ENCODE results near the gene OR51B5. TPM values are rescaled to one million over a fixed set of nuclear protein-coding genes. Genes with fewer than 3 reads are reported as not detected.

Gene OR51B5
- total RNA-seq, 2 donors from 2014 or later: 0.93 to 1.8 TPM

DNA sequence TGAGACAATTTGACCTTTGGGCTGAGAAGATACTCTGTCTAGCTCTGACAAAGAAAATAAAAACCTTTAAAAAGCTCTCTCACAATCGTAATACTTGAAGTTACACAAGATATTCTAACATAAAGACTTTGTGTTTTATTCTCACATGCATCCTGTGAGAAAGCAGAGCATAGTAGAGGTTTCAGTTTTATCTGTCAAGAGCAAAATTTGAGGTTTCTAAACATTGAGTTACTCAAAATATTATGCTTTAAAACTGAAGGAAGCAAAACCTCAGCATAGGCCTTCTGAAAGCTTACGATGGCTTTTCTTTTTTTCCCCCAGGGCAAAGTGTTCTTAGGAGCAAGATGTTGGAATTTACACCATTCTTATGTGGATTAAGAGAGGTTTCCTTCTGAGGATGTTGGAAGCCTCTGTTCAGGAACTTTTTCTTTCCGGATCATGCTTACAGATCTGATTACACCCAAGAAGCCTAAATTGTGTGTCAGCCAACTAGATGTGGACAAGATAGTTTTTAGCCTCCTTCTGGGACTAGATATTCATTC, 25.2 kb upstream of the OR51B5 start:
- Histone ChIP-seq H3K9me3 (ENCODE audit: control insufficient read depth, low read length) (peaks cover 15% of the 10 kb centered on the region), H3K27ac (ENCODE audit: low read depth, low read length) (no peak overlapping the region), H3K9ac (ENCODE audit: extremely low read depth, low read length, poor library complexity, severe bottlenecking) (no peak overlapping the region), H3K4me1 (ENCODE audit: control insufficient read depth, insufficient read depth, low read length) (peaks cover 6% of the 10 kb centered on the region), H3K4me3 (ENCODE audit: low read length) (no peak overlapping the region), H3K36me3 (ENCODE audit: control insufficient read depth, insufficient read depth, low read length) (no peaks in the 10 kb centered on the region), H3K27me3 (ENCODE audit: control insufficient read depth, insufficient read depth, low read length, poor library complexity, severe bottlenecking) (no peaks in the 10 kb centered on the region)
- H3K4me1 Mint-ChIP-seq: peaks cover 16% of the 10 kb centered on the region
- H3K9me3 Mint-ChIP-seq: peaks cover 11% of the 10 kb centered on the region
- H3K27me3 Mint-ChIP-seq (ENCODE audit: insufficient read depth): no peaks in the 10 kb centered on the region
- H3K27ac Mint-ChIP-seq: no peak overlapping the region
- H3K36me3 Mint-ChIP-seq (ENCODE audit: low read depth): peaks cover 9% of the 10 kb centered on the region
- WGBS, 2 experiments (ENCODE audit: insufficient coverage in 1 of 2, insufficient read length in 1 of 2): 61 to 80% methylated on average over 1 to 3 of the region's 3 CpGs
- DNase-seq: no peak
- TF ChIP-seq, protein P1, sequence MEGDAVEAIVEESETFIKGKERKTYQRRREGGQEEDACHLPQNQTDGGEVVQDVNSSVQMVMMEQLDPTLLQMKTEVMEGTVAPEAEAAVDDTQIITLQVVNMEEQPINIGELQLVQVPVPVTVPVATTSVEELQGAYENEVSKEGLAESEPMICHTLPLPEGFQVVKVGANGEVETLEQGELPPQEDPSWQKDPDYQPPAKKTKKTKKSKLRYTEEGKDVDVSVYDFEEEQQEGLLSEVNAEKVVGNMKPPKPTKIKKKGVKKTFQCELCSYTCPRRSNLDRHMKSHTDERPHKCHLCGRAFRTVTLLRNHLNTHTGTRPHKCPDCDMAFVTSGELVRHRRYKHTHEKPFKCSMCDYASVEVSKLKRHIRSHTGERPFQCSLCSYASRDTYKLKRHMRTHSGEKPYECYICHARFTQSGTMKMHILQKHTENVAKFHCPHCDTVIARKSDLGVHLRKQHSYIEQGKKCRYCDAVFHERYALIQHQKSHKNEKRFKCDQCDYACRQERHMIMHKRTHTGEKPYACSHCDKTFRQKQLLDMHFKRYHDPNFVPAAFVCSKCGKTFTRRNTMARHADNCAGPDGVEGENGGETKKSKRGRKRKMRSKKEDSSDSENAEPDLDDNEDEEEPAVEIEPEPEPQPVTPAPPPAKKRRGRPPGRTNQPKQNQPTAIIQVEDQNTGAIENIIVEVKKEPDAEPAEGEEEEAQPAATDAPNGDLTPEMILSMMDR (conservative IDR thresholded peaks at IDR 0.05): no peak
- H3K4me3 Mint-ChIP-seq: no peak overlapping the region

DNA sequence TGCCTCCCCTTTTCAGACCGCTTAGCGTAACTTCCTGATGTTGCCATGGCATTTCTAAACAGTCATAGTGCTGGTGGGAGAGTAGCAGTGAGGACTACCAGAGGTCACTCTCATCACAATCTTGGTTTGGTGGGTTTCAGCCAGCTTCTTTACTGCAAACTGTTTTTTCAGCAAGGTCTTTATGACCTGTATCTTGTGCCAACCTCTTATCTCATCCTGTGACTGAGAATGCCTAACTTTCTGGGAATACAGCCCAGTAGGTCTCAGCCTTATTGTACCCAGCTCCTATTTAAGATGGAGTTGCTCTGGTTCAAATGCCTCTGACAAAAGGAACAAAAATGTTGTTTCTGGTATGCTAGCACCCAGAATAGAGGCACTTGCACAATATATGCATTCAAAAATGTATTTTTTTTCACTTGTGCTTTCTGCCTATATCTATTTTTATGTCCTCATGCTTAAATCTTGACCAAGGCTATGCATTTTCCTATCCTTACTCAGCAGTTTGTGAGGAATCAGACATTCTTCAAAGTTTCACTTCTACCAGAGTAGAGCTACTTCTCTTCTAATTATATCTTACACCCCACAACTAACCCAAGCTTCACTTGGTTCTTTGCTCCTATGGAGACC, 24.2 kb upstream of the OR51B5 start:
- peaks cover 22% of the 10 kb centered on the region for H3K4me1 Mint-ChIP-seq
- H3K4me1 ChIP-seq (ENCODE audit: control insufficient read depth, insufficient read depth, low read length): peaks cover 6% of the 10 kb centered on the region

DNA sequence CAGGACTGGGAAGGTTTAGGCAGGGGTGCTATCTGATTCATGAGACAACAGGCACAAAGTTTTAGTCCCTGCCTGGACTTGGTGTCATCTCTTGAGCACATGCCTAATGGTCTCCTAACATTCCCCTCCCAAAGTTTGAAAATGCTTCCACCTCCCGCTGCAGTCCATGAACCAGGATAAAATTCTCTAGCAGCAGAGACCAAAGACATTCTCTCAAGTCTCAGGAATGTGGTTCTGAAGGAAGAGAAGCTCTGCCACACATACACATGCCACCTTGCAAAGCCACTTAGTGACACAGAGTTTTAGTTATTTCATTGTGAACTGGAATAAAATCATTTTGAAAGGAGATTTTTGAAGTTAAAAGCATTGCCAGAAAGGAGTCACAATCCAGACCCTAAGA, 23.5 kb upstream of the OR51B5 start:
- Mint-ChIP-seq H3K4me3 (no peak overlapping the region), H3K9me3 (no peaks in the 10 kb centered on the region), H3K4me1 (peaks cover 29% of the 10 kb centered on the region), H3K27me3 (ENCODE audit: insufficient read depth) (no peaks in the 10 kb centered on the region), H3K27ac (no peak overlapping the region), H3K36me3 (ENCODE audit: low read depth) (no peaks in the 10 kb centered on the region)
- Histone ChIP-seq H3K4me1 (ENCODE audit: control insufficient read depth, insufficient read depth, low read length) (peaks cover 6% of the 10 kb centered on the region), H3K27ac (ENCODE audit: low read depth, low read length) (no peak overlapping the region), H3K4me3 (ENCODE audit: low read length) (no peak overlapping the region), H3K9ac (ENCODE audit: extremely low read depth, low read length, poor library complexity, severe bottlenecking) (no peak overlapping the region), H3K27me3 (ENCODE audit: control insufficient read depth, insufficient read depth, low read length, poor library complexity, severe bottlenecking) (no peaks in the 10 kb centered on the region), H3K36me3 (ENCODE audit: control insufficient read depth, insufficient read depth, low read length) (no peaks in the 10 kb centered on the region), H3K9me3 (ENCODE audit: control insufficient read depth, low read length) (no peaks in the 10 kb centered on the region)
- no CpG with 5 or more reads among the region's 1 CpG for WGBS, 2 experiments (ENCODE audit: insufficient coverage in 1 of 2, insufficient read length in 1 of 2)
- TF ChIP-seq, protein P1 (conservative IDR thresholded peaks at IDR 0.05): no peak
- DNase-seq: no peak

More for the DNA sequence above, 24.2 kb upstream of the OR51B5 start:
- H3K27ac Mint-ChIP-seq: no peak overlapping the region
- TF ChIP-seq, protein P1 (conservative IDR thresholded peaks at IDR 0.05): no peak
- H3K9me3 Mint-ChIP-seq: peaks cover 1% of the 10 kb centered on the region
- H3K9ac ChIP-seq (ENCODE audit: extremely low read depth, low read length, poor library complexity, severe bottlenecking): no peak overlapping the region
- no peak overlapping the region for H3K4me3 ChIP-seq (ENCODE audit: low read length)
- H3K9me3 ChIP-seq (ENCODE audit: control insufficient read depth, low read length): peaks cover 5% of the 10 kb centered on the region
- DNase-seq: no peak
- H3K27me3 Mint-ChIP-seq (ENCODE audit: insufficient read depth): no peaks in the 10 kb centered on the region
- H3K36me3 Mint-ChIP-seq (ENCODE audit: low read depth): peaks cover under 1% of the 10 kb centered on the region
- no peaks in the 10 kb centered on the region for H3K36me3 ChIP-seq (ENCODE audit: control insufficient read depth, insufficient read depth, low read length)
- 68% methylated on average over 2 of the region's 2 CpGs; no CpG with 5 or more reads in 1 of the 2 experiments for WGBS, 2 experiments (ENCODE audit: insufficient coverage in 1 of 2, insufficient read length in 1 of 2)
- H3K27me3 ChIP-seq (ENCODE audit: control insufficient read depth, insufficient read depth, low read length, poor library complexity, severe bottlenecking): no peaks in the 10 kb centered on the region
- H3K27ac ChIP-seq (ENCODE audit: low read depth, low read length): no peak overlapping the region
- no peak overlapping the region for H3K4me3 Mint-ChIP-seq
